Activated CD4-positive, CD25-positive, alpha-beta regulatory T cell treated with anti-CD3 and anti-CD28 coated beads, Interleukin-2, amount 50 U/mL, for 24 hours (primary cell): ENCODE measurements around the gene CDK5RAP2.

Experiments
- ATAC-seq, 2 donors: fragments of 150-1000 bp; cut with Tn5 transposase; one replicate each; pipeline ENCODE4 v1.10.0; 2021; ENCODE audit warnings: mild to moderate bottlenecking in 1 of 2, moderate library complexity in 1 of 2

The CDK5RAP2 gene

GRCh38 chr9:120433701-120434100 is 146.3 kb downstream of the CDK5RAP2 start:
- no peak for ATAC-seq

- no peak for ATAC-seq
Observed at GRCh38 chr9:120432600-120432999, 147.4 kb downstream of the CDK5RAP2 start.

GRCh38 chr9:120431268-120431667 is 148.7 kb downstream of the CDK5RAP2 start:
- no peak for ATAC-seq

GRCh38 chr9:120424248-120424647 is 155.7 kb downstream of the CDK5RAP2 start:
- ATAC-seq = no peak

- ATAC-seq = no peak
Observed at GRCh38 chr9:120423812-120424211, 156.2 kb downstream of the CDK5RAP2 start.

GRCh38 chr9:120421977-120422376 is 158.0 kb downstream of the CDK5RAP2 start:
- ATAC-seq = no peak

- no peak for ATAC-seq
Observed at GRCh38 chr9:120418315-120418714, 161.7 kb downstream of the CDK5RAP2 start.

GRCh38 chr9:120416781-120417427 is 163.1 kb downstream of the CDK5RAP2 start:
- ATAC-seq = no peak

- no peak for ATAC-seq
Observed at GRCh38 chr9:120413121-120414048, 166.6 kb downstream of the CDK5RAP2 start.

- ATAC-seq = no peak
Observed at GRCh38 chr9:120412425-120412951, 167.5 kb downstream of the CDK5RAP2 start.

- ATAC-seq = no peak
Observed at GRCh38 chr9:120411862-120412424, 168.0 kb downstream of the CDK5RAP2 start.

GRCh38 chr9:120410925-120411501 is 169.0 kb downstream of the CDK5RAP2 start:
- no peak for ATAC-seq

- no peak for ATAC-seq
Observed at GRCh38 chr9:120408680-120409258, 171.2 kb downstream of the CDK5RAP2 start.

- ATAC-seq = no peak
Observed at GRCh38 chr9:120405860-120406259, 174.1 kb downstream of the CDK5RAP2 start.

GRCh38 chr9:120405134-120405533 is 174.8 kb downstream of the CDK5RAP2 start:
- ATAC-seq = no peak

GRCh38 chr9:120403543-120403856 is 176.5 kb downstream of the CDK5RAP2 start:
- no peak for ATAC-seq

GRCh38 chr9:120402741-120403542 is 177.0 kb downstream of the CDK5RAP2 start:
- ATAC-seq = no peak

GRCh38 chr9:120399940-120400339 is 180.0 kb downstream of the CDK5RAP2 start:
- ATAC-seq = no peak

GRCh38 chr9:120398286-120398685 is 181.7 kb downstream of the CDK5RAP2 start:
- ATAC-seq = no peak

GRCh38 chr9:120397453-120397852 is 182.5 kb downstream of the CDK5RAP2 start:
- no peak for ATAC-seq

- ATAC-seq = no peak
Observed at GRCh38 chr9:120396931-120397330, 183.0 kb downstream of the CDK5RAP2 start.

GRCh38 chr9:120396418-120396817 is 183.5 kb downstream of the CDK5RAP2 start:
- ATAC-seq = no peak
